ACC112 (cell line): ENCODE data around the gene OR4D9.
"Not testable (repeated sequence)": the region's sequence is repeated elsewhere in the genome, so short reads cannot be mapped to it uniquely, and the experiment has no call there.

Source experiments
- H2AFZ ChIP-seq: fragments of 200-600 bp; sonication (generic); one replicate; pipeline ENCODE4 v1.6.0; 2017; ENCODE audit warnings: antibody characterized with exemption, low read length; ENCODE audit not compliant: unreplicated experiment
- H3K27ac ChIP-seq: fragments of 200-600 bp; sonication (generic); 2 replicates; pipeline ENCODE4 v1.5.1; 2014; ENCODE audit warnings: low read depth, mild to moderate bottlenecking, antibody characterized with exemption, low read length, moderate library complexity
- H3K27me3 ChIP-seq: fragments of 200-600 bp; sonication (generic); 2 replicates; pipeline ENCODE4 v1.6.1; 2014; ENCODE audit warnings: mild to moderate bottlenecking, antibody characterized with exemption, low read length, moderate library complexity, mixed read lengths; ENCODE audit not compliant: insufficient read depth
- H3K36me3 ChIP-seq: fragments of 200-600 bp; sonication (generic); 2 replicates; pipeline ENCODE4 v1.6.1; 2016; ENCODE audit warnings: mild to moderate bottlenecking, antibody characterized with exemption, low read length, moderate library complexity, mixed read lengths; ENCODE audit not compliant: insufficient read depth
- H3K4me1 ChIP-seq: fragments of 200-600 bp; sonication (generic); one replicate; pipeline ENCODE4 v1.6.1; 2016; ENCODE audit warnings: low read length, mixed read lengths; ENCODE audit not compliant: insufficient read depth, unreplicated experiment, control insufficient read depth
- H3K4me3 ChIP-seq: fragments of 200-600 bp; sonication (generic); 2 replicates; pipeline ENCODE4 v1.5.1; 2014; ENCODE audit warnings: mild to moderate bottlenecking, low read depth, low read length
- H3K79me2 ChIP-seq: fragments of 200-600 bp; sonication (generic); one replicate; pipeline ENCODE4 v1.6.0; 2016; ENCODE audit warnings: low read length; ENCODE audit not compliant: control insufficient read depth, unreplicated experiment, insufficient read depth

The OR4D9 gene

DNA sequence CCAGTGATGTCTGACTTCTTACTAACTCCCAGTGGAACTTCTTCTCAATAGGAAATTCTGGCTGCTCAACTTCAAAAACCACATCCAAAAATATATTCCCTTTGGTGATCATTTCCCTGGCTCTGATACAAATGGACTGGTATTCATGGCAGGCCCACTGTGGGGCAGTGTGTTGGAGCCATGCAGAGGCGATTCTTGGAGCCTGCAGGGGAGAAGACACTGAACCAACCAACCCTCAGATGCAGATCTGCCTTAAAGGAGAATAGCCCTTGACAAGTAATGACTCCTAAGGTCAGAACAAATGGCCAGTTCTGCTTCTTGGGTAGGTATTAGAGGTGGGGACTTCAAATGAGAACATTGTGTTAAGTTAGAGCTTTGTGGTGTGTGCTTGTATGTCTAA lies 12.2 kb downstream of the OR4D9 start:
- H2AFZ ChIP-seq, result no peak overlapping the region
- H3K4me3 ChIP-seq, result no peak overlapping the region
- H3K36me3 ChIP-seq, result no peaks in the 10 kb centered on the region
- no peaks in the 10 kb centered on the region for H3K79me2 ChIP-seq
- no peak overlapping the region for H3K27ac ChIP-seq
- H3K27me3 ChIP-seq, result peaks cover 61% of the 10 kb centered on the region
- no peaks in the 10 kb centered on the region for H3K4me1 ChIP-seq

DNA sequence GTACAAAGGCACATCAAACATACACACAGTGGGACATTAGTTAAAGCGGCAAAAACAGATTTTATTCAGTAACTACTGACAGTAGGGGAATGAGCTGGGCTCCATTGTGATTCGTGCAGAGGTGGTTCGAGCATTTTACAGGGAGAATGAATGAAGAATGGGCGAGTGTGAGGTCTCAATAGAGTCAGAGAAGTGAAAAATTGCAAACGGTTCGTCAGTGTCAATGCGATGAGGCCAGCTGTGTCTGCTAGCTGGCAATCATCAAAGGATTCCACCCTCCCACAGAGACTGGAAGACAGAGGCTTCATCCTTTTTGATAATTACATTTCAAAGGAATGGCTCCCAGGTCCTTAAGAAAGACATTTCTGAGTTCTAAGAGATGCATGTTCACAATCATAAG lies 17.4 kb downstream of the OR4D9 start:
- H3K79me2 ChIP-seq, result no peaks in the 10 kb centered on the region
- no peak overlapping the region for H3K4me3 ChIP-seq
- no peak overlapping the region for H2AFZ ChIP-seq
- no peak overlapping the region for H3K27ac ChIP-seq
- no peaks in the 10 kb centered on the region for H3K36me3 ChIP-seq
- peaks cover 26% of the 10 kb centered on the region for H3K27me3 ChIP-seq
- no peaks in the 10 kb centered on the region for H3K4me1 ChIP-seq

DNA sequence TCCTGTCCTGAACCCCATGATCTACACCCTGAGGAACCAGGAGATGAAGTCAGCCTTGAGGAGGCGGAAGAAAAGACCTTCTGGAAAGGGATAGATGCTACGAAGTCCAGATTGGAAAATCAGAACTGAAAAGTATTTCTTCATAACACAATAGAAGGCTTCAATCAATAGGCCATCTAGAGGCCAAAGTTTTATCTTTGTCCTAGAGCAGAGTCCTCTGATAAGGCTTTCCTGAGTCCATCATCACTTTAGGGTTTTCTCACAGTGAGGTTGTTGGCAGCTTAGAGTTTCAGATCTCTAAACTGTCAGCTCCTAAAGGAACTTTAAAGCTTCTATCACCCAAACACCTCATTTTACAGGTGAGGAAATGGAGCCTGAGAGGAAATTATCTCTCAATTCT lies 21.3 kb downstream of the OR4D9 start:
- Histone ChIP-seq H3K4me3 (no peak overlapping the region), H3K36me3 (no peaks in the 10 kb centered on the region), H3K79me2 (no peaks in the 10 kb centered on the region), H2AFZ (no peak overlapping the region), H3K27me3 (no peaks in the 10 kb centered on the region), H3K27ac (no peak overlapping the region), H3K4me1 (peaks cover 4% of the 10 kb centered on the region)

DNA sequence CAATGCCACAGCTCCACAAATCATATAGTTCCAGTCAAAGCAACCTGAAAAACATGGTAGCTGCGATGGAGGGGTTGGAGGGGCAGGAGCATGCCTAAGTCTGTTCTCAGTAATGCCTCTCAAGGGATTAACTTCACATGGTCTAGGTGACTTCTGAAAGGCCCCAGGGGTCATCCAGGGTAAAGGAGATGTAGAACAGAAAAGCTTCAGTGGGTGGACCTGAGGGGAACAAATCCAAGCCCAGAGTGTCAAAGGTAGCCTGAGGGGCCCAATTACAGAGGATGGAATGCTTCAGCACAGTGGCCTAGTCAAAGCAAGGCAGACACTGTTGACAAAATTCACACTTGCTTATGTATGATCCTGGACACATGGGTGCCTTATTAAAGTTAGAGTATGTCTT lies 23.3 kb downstream of the OR4D9 start:
- no peaks in the 10 kb centered on the region for H3K36me3 ChIP-seq
- H3K4me3 ChIP-seq, result no peak overlapping the region
- H3K79me2 ChIP-seq, result no peaks in the 10 kb centered on the region
- no peak overlapping the region for H3K27ac ChIP-seq
- no peaks in the 10 kb centered on the region for H3K27me3 ChIP-seq
- H3K4me1 ChIP-seq, result peaks cover 4% of the 10 kb centered on the region
- H2AFZ ChIP-seq, result no peak overlapping the region

DNA sequence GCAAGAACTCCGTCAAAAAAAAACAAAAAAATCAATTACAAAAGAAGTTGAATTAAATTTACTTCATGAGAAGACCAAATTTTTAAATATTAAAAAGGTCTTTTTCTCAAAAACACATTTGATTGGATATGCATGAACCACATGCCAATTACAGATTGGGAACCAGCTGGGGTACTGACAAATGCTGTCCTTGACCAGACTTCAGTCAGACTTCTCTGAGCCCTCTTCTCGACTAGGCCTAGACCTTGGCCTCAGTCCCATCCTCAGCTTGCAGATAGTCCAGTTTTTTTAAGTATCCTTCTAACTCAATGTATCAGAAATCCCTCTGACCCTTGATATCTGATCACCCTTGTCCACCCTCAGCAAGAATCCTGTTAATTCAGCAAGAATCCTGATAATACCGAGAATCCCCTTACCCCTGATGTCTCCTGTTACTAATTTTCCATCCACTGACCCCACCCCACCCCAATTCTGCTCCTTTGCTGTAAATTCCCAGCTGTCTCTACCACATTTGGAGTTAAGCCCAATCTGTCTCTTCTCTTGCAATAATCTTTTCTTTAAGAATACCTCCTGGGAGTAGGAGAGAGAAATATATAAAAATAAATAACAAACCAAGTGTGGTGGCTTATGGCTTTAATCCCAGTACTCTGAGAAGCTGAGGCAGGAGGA lies 30.9 kb downstream of the OR4D9 start:
- Histone ChIP-seq H3K27ac (no peak overlapping the region), H3K27me3 (no peaks in the 10 kb centered on the region), H3K36me3 (no peaks in the 10 kb centered on the region), H3K79me2 (no peaks in the 10 kb centered on the region), H2AFZ (no peak overlapping the region), H3K4me1 (no peaks in the 10 kb centered on the region), H3K4me3 (no peak overlapping the region)

DNA sequence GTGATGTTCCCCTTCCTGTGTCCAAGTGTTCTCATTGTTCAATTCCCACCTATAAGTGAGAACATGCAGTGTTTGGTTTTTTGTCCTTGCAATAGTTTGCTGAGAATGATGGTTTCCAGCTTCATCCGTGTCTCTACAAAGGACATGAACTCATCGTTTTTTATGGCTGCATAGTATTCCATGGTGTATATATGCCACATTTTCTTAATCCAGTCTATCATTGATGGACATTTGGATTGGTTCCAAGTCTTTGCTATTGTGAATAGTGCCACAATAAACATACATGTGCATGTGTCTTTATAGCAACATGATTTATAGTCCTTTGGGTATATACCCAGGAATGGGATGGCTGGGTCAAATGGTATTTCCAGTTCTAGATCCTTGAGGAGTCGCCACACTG lies 32.4 kb downstream of the OR4D9 start:
- not testable (repeated sequence) for H3K27ac ChIP-seq, H3K27me3 ChIP-seq, H3K4me3 ChIP-seq, H2AFZ ChIP-seq, H3K4me1 ChIP-seq, H3K36me3 ChIP-seq, H3K79me2 ChIP-seq

DNA sequence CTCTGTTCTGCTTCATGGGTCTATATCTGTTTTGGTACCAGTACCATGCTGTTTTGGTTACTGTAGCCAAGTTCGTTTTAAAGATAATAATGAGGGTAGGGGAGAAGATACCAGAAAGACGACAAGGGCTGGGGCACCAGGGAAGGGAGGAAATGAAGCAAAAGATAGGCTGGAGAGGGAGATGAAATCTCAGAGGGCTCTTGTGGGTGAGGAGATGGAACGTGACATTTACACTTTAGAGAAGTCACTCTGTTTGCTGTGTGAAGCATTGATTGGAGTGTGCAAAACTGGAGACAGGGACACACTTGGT lies 33.5 kb downstream of the OR4D9 start:
- no peaks in the 10 kb centered on the region for H3K79me2 ChIP-seq
- H3K27me3 ChIP-seq, result no peaks in the 10 kb centered on the region
- no peak overlapping the region for H3K27ac ChIP-seq
- no peaks in the 10 kb centered on the region for H3K36me3 ChIP-seq
- H3K4me3 ChIP-seq, result no peak overlapping the region
- H2AFZ ChIP-seq, result no peak overlapping the region
- H3K4me1 ChIP-seq, result no peaks in the 10 kb centered on the region

DNA sequence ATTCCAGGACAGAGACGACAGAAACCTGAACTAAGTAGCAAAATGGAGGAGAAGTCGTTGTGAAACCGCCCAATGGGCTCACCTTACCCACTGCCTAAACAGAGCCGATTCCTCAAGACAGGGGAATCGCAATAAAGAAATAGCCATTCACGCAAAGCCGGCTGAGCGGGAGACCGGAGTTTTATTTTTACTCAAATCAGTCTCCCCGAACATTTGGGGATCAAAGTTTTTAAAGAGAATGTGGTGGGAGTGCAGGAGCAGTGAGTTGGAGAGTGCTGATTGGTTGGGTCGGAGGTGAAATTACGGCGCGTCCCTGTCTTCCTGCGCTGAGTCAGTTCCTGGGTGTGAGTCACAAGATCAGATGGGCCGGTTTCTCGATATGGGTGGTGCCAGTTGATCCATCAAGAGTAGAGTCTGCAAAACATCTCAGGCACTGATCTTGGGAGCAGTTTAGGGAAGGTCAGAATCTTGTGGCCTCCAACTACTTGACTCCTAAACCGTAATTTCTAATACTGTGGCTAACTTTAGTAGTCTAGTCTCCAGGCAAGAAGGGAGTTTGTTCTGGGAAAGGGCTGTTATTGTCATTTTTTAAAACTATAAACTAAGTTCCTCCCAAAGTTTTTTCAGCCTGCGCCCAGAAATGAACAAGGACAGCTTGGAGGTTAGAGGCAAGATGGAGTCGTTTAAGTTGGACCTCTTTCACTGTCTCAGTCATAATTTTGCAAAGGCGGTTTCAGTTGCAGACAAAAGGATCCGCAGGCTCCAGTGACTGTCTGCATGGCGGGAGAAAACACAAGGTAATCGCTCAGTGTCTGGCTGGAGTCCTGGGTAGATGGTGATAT lies 34.1 kb downstream of the OR4D9 start:
- no peak overlapping the region for H3K4me3 ChIP-seq
- H3K79me2 ChIP-seq, result no peaks in the 10 kb centered on the region
- H3K27me3 ChIP-seq, result no peaks in the 10 kb centered on the region
- no peaks in the 10 kb centered on the region for H3K36me3 ChIP-seq
- H2AFZ ChIP-seq, result no peak overlapping the region
- no peak overlapping the region for H3K27ac ChIP-seq
- no peaks in the 10 kb centered on the region for H3K4me1 ChIP-seq

DNA sequence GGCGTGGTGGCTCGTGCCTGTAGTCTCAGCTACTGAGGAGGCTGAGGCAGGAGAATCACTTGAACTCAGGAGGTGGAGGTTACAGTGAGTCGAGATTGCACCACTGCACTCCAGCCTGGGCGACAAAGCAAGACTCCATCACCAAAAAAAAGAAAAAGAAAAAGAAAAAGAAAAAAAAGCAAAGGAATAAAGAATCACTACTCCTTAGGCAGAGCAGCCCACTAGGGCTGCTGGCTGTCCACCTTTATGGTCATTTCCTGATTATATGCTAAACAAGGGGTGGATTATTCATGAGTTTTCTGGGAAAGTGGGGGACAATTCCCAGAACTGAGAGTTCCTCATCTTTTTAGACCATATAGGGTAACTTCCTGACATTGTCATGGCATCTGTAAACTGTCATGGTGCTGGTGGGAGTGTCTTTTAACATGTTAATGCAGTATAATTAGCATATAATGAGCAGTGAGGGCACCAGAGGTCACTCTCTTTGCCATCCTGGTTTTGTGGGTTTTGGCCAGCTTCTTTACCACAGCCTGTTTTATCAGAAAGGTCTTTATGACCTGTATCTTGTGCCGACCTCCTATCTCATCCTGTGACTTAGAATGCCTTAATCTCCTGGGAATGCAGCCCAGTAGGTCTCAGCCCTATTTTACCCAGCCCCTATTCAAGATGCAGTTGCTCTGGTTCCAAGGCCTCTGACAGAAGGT lies 36.4 kb downstream of the OR4D9 start:
- H3K4me1 ChIP-seq, H2AFZ ChIP-seq, H3K79me2 ChIP-seq: not testable (repeated sequence)

DNA sequence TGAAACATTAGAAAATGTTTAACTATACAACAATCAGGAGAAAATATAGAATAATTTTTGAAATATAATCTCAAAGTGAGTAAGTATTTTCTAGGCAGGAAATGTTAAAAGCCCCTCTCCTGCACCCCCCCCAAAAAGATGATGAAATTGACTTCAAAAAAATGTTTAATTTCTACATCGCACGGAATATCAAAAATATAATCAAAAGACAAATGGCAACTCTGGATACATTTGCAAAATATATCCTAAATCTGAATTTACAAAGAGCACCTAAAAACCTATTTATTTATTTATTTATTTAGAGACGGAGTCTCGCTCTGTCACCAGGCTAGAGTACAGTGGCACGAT lies 36.9 kb downstream of the OR4D9 start:
- no peak overlapping the region for H2AFZ ChIP-seq

More for the DNA sequence above, 36.4 kb downstream of the OR4D9 start:
- H3K27ac ChIP-seq, H3K4me3 ChIP-seq, H3K36me3 ChIP-seq, H3K27me3 ChIP-seq: not testable (repeated sequence)

DNA sequence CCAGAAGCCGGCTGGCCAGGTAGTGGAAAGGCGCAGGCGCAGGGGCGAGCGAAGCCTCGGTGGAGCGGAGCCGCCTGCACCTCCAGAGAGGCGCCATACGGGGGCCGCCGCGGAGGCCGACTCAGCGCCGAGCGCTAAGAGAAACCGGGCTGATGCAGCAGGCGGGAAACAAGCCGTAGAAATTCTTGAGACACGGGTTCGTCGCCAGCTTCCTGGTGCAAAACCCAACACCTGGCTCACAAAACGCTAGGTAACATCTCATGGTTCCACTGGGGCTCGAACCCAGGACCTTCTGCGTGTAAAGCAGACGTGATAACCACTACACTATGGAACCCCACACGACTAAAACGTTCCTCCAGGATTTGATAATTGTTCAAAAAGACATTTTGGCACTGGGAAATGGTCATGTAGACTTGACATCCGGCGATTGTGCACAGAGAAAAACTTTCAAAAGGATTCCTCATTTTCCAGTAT lies 39.1 kb downstream of the OR4D9 start:
- Histone ChIP-seq H3K4me3 (peak overlapping the region; percentile 85), H3K4me1 (no peaks in the 10 kb centered on the region), H3K36me3 (no peaks in the 10 kb centered on the region), H3K79me2 (no peaks in the 10 kb centered on the region), H2AFZ (no peak overlapping the region), H3K27ac (peak overlapping the region; percentile 91), H3K27me3 (no peaks in the 10 kb centered on the region)

More for the DNA sequence above, 36.9 kb downstream of the OR4D9 start:
- H3K27me3 ChIP-seq, result no peaks in the 10 kb centered on the region
- no peaks in the 10 kb centered on the region for H3K79me2 ChIP-seq
- H3K27ac ChIP-seq, result no peak overlapping the region
- no peaks in the 10 kb centered on the region for H3K4me1 ChIP-seq
- H3K36me3 ChIP-seq, result no peaks in the 10 kb centered on the region
- no peak overlapping the region for H3K4me3 ChIP-seq
